Left forelimb (tissue), 1 donor: ENCODE measurements around the gene IRF9.
A peak's percentile ranks its signal among the peaks of the same experiment; 100 is the strongest.

Experiments
- DNase-seq: peaks from one replicate; pipeline ENCODE4 v3.0.0-alpha.2; 2018; ENCODE audit warnings: low spot score

IRF9 gene

DNA sequence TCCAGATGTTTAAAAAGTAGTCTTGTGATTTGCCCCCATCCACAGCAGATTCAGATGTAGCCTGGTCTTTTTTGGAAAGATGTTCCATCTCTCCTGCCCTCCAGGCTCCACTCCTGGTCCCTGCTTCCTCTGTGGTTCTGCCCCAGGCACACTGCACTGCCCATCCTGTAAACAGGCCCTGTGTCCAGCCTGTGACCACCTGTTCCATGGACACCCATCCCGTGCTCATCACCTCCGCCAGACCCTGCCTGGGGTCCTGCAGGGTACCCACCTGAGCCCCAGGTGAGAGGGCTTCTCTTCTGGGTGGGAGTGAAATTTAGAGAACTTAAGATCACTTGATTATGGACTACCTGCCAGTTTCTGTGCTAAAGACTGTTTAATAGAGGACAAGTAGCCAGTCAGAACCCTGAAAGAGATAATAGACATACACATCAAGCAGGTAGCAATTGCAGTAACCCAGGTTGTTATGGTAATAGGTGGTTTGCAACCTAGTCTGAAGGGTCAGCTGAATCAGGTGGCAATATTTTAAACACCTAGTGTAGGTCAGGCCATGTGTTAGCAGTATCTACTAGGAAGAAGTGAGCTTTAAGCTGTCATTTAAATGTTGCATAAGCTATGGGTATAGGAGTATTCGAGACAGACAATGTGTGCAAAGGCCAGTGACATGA lies 11.6 kb upstream of the IRF9 start:
- no peak for DNase-seq

GRCh38 chr14:24150061-24150460 lies 11.0 kb upstream of the IRF9 start:
- no peak for DNase-seq

DNA sequence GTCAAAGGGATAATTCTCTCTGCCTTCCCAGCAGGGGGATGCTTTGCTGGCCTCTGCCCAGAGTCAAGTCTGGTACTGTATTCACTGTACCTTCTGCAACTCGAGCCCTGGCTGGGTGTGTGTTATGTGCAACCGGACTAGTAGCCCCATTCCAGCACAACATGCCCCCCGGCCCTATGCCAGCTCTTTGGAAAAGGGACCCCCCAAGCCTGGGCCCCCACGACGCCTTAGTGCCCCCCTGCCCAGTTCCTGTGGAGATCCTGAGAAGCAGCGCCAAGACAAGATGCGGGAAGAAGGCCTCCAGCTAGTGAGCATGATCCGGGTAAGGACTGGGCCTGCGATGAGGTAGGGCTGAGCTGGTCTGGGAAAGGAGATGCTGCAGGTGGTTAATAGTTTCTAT lies 10.5 kb upstream of the IRF9 start:
- DNase-seq, result no peak

GRCh38 chr14:24150993-24151392 lies 10.1 kb upstream of the IRF9 start:
- no peak for DNase-seq

DNA sequence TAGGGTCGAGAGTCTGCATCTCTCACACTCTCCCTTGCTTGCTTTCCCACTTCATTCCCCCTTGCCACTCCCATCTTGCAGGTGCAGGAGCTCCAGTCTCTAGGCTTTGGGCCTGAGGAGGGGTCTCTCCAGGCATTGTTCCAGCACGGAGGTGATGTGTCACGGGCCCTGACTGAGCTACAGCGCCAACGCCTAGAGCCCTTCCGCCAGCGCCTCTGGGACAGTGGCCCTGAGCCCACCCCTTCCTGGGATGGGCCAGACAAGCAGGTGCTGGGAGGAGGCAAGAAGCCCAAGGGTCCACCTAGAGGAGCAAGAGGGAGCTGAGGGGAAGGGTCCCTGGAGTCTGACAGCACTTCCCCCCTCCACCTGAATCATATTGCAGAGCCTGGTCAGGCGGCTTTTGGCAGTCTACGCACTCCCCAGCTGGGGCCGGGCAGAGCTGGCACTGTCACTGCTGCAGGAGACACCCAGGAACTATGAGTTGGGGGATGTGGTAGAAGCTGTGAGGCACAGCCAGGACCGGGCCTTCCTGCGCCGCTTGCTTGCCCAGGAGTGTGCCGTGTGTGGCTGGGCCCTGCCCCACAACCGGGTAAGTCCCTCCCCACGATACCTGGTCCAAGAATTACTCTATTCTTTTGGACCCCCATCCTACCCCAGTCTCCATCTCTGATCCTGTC lies 9.5 kb upstream of the IRF9 start:
- DNase-seq, result no peak

GRCh38 chr14:24155100-24155499 lies 6.0 kb upstream of the IRF9 start:
- DNase-seq, result no peak

DNA sequence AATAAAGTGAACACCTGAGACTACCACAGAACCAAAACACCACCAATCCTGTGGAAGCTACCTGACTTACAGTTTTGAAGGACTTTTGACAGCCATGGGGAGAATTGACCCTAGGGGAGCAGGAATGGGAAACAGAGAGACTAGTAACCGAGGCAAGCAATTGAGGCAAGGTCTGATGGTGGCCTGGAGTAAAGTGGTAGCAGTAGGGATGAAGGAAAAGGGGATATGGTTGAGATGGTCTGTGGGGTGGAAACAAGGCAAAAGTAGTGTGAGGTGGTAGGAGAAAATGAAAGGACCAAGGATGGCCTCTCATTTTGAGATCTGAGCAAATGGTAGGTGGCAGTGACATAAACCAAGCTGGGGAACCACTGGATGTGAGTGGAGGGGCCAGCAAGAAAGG lies 4.2 kb upstream of the IRF9 start:
- no peak for DNase-seq

DNA sequence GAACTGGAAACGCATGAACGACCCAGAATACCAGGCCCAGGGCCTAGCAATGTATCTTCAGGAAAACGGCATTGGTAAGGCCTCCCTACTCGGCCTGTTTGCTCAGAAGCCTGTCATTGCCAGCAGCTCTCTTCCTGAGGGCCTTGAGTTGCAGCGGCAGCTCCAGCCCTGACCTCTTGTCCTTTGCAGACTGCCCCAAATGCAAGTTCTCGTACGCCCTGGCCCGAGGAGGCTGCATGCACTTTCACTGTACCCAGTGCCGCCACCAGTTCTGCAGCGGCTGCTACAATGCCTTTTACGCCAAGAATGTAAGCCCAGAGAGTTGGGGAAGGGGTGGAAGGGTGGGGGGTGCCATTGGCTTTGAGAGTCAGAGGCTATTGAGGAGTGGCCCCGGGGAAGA lies 3.7 kb upstream of the IRF9 start:
- DNase-seq, result no peak

GRCh38 chr14:24159777-24160498 lies 1.1 kb upstream of the IRF9 start:
- peak; percentile 61 for DNase-seq

DNA sequence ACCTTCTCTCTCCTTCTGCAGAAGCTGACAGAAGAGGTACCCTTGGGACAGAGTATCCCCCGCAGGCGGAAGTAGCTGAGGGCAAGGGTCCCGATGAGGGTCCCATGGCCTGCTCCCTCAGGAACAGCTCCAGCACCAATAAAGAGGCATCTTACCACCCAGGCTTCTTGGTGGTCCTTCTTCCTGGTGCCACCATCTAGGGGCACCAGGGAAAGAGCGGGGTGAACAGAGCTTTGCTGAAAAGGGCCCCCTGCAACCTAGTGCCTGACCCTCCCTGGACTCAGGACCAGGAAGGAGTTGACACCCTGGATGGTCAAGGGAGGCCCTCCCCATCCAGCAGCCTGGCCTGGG lies 591 bp upstream of the IRF9 start:
- DNase-seq, result no peak

- DNase-seq, result no peak
Observed at GRCh38 chr14:24162093-24162492, 1.0 kb downstream of the IRF9 start.

DNA sequence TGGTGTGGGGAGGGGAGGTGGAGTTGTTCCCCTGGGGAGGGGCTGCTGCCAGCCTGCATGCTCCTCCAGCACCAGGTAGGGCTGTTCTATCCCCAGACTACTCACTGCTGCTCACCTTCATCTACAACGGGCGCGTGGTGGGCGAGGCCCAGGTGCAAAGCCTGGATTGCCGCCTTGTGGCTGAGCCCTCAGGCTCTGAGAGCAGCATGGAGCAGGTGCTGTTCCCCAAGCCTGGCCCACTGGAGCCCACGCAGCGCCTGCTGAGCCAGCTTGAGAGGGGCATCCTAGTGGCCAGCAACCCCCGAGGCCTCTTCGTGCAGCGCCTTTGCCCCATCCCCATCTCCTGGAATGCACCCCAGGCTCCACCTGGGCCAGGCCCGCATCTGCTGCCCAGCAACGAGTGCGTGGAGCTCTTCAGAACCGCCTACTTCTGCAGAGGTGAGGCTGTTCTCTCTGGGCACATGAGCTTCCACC lies 3.5 kb downstream of the IRF9 start:
- DNase-seq, result peak; percentile 53

- DNase-seq, result peak; percentile 62
Observed at GRCh38 chr14:24165785-24166184, 4.7 kb downstream of the IRF9 start.

DNA sequence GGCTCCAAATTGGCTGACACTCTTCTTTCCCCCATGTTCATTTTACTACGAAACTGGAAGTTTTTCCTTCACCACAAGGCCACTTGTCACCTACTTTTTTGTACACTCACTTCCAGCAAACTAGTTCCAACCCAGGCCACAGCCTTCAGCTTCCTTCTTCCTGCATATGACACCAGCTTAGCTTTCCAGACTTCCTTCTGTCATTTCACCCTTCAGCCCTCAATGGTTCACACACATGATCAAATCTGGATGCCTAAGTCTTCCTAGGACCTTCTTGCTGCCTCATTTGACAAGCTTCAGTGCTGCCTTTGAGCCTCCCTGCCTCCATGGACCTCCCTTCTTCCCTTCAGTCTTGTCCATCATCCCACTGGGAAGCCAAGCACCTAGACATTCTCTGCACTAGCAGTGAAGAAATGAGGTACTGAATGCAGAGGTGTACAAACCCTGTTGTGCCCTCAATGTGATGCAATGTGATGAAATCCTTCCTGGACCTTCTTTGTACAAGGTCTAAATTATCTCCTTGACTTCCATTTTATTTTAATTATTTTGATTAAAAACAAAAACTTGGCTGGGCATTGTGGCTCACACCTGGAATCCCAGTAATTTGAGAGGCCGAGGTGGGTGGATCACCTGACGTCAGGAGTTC lies 6.5 kb downstream of the IRF9 start:
- DNase-seq, result no peak

DNA sequence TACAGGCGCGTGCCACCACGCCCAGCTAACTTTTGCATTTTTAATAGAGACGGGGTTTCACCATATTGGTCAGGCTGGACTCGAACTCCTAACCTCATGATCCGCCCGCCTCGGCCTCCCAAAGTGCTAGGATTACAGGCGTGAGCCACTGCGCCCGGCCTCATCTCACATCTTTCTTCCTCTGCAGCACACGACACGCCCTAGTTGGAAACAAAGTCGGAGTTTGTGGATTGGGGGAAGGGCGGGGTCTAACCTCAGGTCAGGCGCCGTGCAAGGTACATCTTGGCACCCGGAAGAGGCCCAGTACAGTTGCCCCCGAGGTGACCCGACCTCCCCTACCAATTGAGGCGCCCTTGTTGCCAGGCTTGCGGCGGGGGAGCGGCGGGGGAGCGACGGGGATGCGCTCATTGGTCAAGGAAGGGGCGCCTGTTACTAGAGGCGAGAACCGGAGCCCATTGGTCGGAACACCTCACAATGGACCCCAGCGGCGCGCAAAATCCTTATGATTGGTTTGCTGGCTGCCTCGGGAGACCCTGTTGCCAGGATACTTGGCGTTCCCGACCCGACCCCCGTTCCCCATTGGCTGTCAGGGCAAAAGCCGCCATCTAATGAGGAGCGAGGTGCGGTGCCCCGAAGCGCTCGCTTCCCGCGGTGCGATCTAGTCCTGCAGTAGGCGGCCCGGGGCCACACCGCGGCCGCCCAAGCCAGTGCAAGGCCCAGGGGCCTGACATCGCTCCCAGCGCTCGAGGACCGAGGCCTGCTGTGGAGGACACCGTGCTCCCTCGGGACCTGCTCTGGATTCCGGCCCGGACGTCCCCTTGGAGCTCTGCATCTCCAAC lies 10.6 kb downstream of the IRF9 start, which contains the start of gene REC8:
TSS of gene REC8 (plus strand) at position 659 of the 839 bp plus-strand sequence. CDS start 473 bp downstream, outside the sequence.
- peak; percentile 86 for DNase-seq

- DNase-seq, result no peak
Observed at GRCh38 chr14:24172261-24172860, 11.3 kb downstream of the IRF9 start.

- DNase-seq, result no peak
Observed at GRCh38 chr14:24172871-24173281, 11.8 kb downstream of the IRF9 start.

DNA sequence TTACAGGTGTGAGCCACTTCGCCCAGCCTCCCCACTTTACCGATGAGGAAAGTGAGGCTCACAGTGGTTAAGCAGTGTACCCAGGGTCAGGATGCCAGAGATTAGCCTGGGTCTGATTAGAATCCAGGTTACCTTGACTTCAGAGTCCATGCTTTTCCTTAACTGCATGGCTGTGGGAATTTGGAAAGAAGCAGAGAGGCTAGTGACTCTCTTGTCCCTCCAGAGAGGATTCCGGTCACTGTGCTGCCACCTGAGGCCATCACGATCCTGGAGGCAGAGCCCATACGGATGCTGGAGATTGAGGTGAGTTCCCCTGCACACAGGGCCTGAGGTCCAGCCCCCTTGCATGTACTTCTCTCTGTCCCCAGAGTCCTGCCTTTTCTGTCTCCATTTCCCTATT lies 15.5 kb downstream of the IRF9 start:
- no peak for DNase-seq

DNA sequence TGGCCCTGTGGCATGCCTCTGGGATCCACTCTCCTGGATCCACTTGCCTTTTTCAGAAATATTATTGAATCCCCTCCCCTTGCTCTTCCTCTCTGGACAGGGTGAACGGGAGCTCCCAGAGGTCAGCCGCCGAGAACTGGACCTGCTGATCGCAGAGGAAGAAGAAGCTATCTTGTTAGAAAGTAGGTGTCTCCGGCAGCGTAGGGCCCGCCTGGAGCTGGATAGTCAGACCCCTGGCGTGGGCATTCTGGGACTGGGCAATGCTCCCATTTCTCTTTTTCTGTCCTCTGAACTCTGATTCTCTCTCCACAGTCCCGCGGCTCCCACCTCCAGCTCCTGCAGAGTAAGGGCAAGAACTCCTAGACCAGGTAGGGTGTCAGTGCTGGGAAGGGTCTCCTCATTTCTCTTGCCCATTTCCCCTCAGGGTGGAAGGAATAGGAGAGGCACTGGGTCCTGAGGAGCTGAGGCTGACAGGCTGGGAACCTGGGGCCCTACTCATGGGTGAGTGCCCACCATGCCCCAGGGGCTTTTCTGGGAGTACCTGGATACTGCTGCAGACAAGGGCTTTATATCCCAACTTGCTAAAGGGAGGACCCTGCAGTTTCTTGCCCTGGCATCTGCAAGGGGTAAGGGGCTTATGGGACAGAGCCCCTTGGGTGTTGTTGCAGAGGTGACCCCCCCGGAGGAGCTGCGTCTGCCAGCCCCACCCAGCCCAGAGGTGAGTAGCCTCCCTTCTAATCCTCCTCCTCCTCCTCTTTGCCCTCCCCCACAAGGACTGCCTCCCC lies 16.2 kb downstream of the IRF9 start:
- peak; percentile 45 for DNase-seq

- DNase-seq, result peak; percentile 53
Observed at GRCh38 chr14:24177891-24178290, 16.8 kb downstream of the IRF9 start.
